Mammary microvascular endothelial cell (primary cell): Measurements from ENCODE around the gene PSMD10. TPM values are rescaled to one million over a fixed set of nuclear protein-coding genes. Genes with fewer than 3 reads are reported as not detected.

ENCODE experiments used
- total RNA-seq: library from RNA; depleted of rRNA; stranded (reverse); fragments of >200 nt; gene quantifications from 2 replicates; pipeline ENCODE4 v1.2.3, GENCODE V29; 2015

Gene PSMD10, protein sequence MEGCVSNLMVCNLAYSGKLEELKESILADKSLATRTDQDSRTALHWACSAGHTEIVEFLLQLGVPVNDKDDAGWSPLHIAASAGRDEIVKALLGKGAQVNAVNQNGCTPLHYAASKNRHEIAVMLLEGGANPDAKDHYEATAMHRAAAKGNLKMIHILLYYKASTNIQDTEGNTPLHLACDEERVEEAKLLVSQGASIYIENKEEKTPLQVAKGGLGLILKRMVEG
- total RNA-seq: 134 and 140 TPM in 2 replicates

DNA sequence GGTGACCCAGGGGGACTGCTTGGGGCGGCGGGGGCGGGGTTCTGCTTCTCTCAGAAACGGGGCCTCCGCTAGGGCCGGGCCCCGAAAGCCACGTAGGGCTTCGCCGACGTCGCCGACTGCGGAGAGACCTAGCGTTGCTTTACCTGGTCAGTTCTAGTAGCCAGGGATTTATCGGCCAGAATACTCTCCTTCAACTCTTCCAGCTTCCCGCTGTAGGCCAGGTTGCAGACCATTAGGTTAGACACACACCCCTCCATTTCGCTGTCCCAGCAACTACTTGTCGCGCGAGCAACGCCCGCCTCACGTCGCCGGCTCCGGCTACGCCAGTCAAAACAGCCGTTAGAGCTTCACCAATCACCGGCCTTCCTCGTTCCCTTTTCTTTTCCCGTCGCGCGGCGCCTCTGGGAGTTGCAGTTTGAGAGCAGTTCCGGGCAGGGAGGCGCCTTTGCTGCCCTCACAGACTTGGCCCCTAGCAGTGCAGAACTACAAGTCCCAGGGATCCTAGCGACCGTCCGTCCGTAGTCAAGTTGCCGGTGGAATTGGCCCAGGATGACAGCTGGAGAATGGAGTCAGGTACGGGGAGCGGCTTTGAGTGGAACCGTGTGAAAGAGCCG lies at the start of gene PSMD10, which contains the start of gene ATG4A:
Gene PSMD10, minus strand, starts transcription at position 279 of the 614 bp plus-strand sequence. Its CDS starts 22 bp downstream, at position 257.
Gene ATG4A, plus strand, starts transcription at position 515 of the 614 bp plus-strand sequence. Its CDS starts 49 bp downstream, at position 564.

DNA sequence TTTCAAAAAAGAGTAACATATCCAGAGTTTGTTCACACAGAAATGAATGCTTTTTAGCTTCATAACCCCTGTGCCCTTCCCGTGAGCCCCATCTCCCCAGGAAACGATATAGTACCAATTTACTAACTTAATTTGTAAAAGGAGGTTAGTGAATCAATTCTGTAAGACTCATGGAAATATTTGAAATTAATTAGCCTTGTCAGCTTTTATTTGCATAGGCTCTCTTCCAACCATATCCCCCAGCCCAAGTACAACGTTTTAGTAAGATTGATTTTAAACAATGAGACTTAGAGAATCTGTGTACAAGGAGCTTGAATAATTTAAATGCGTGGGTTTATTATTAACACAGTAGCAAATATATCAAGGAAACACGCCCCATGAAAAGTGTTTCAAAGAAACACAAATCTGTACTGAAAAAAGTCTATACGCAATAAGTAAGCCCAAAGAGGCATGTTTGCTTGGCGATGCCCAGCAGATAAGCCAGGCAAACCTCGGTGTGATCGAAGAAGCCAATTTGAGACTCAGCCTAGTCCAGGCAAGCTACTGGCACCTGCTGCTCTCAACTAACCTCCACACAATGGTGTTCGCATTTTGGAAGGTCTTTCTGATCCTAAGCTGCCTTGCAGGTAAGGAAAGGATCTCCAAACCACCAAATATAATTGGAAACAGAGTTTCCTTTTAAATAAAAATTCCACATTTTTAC lies 46.6 kb downstream of the PSMD10 start, which contains the start of gene VSIG1:
Gene VSIG1, plus strand, starts transcription at position 512 of the 703 bp plus-strand sequence. Its CDS starts 66 bp downstream, at position 578.

Other genes with a start within 250 kb of the PSMD10 start
- not detected in 2 replicates for gene TEX13B, start 109.2 kb downstream of the PSMD10 start, total RNA-seq
- gene VSIG1, start 46.5 kb downstream of the PSMD10 start, total RNA-seq: 3.9 and 4.7 TPM in 2 replicates
- gene ATG4A, start 236 bp upstream of the PSMD10 start, total RNA-seq: 51.6 and 54.9 TPM in 2 replicates